ENCODE data around the gene KRT17. TPM values are rescaled to one million over a fixed set of nuclear protein-coding genes. Genes with fewer than 3 reads are reported as not detected.

Gene KRT17
- total and polyA plus RNA-seq, 2 donors: 195 to 2,044 TPM

GRCh38 chr17:41664587-41665565 lies 40.5 kb upstream of the KRT17 start:
- 63% methylated on average over 15 of the region's 15 CpGs for WGBS
- Histone ChIP-seq H3K36me3 (ENCODE audit: control insufficient read depth in 2 of 2, insufficient read depth in 2 of 2, low read length in 1 of 2) (no peaks in the 10 kb centered on the region), H3K4me3 (ENCODE audit: low read length in 2 of 2) (peak overlapping the region; percentile 50 to 54), H3K27ac (ENCODE audit: low read depth in 1 of 2, low read length in 1 of 2) (peak overlapping the region in 1 of 2 donors; percentile 68), H3K27me3 (ENCODE audit: control insufficient read depth in 2 of 2, insufficient read depth in 1 of 2, low read length in 1 of 2) (peaks cover 2 to 24% of the 10 kb centered on the region in 2 donors), H3K9me3 (ENCODE audit: control insufficient read depth in 2 of 2, insufficient read depth in 1 of 2, low read length in 1 of 2) (no peaks in the 10 kb centered on the region), H3K4me1 (ENCODE audit: control insufficient read depth in 2 of 2, insufficient read depth in 2 of 2, low read length in 2 of 2) (peaks cover 0 to 37% of the 10 kb centered on the region in 2 donors)
- DNase-seq (ENCODE audit: low read depth in 6 of 9, low spot score in 9 of 9): no peak

DNA sequence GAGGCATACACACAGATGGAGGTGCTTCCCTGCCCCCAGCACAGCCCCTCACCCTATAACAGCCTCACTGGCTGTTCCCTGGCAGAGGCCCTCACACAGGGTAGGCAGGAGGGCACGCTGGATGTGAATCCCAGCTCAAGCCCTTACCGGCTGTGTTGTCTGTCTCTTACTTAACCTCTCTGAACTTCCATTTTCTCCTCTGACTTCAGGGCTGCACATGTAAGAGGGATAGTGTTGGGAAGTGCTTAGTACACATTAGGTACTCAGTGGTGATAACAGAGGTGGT lies 39.7 kb upstream of the KRT17 start:
- H3K27me3 ChIP-seq (ENCODE audit: control insufficient read depth in 2 of 2, insufficient read depth in 1 of 2, low read length in 1 of 2): peaks cover 2 to 24% of the 10 kb centered on the region in 2 donors
- no peak for DNase-seq (ENCODE audit: low read depth in 6 of 9, low spot score in 9 of 9)
- no peaks in the 10 kb centered on the region for H3K36me3 ChIP-seq (ENCODE audit: control insufficient read depth in 2 of 2, insufficient read depth in 2 of 2, low read length in 1 of 2)
- no peaks in the 10 kb centered on the region for H3K9me3 ChIP-seq (ENCODE audit: control insufficient read depth in 2 of 2, insufficient read depth in 1 of 2, low read length in 1 of 2)
- no peak overlapping the region for H3K4me3 ChIP-seq (ENCODE audit: low read length in 2 of 2)
- H3K27ac ChIP-seq (ENCODE audit: low read depth in 1 of 2, low read length in 1 of 2): no peak overlapping the region
- peaks cover 0 to 34% of the 10 kb centered on the region in 2 donors for H3K4me1 ChIP-seq (ENCODE audit: control insufficient read depth in 2 of 2, insufficient read depth in 2 of 2, low read length in 2 of 2)
- WGBS: 92% methylated on average over 2 of the region's 2 CpGs

DNA sequence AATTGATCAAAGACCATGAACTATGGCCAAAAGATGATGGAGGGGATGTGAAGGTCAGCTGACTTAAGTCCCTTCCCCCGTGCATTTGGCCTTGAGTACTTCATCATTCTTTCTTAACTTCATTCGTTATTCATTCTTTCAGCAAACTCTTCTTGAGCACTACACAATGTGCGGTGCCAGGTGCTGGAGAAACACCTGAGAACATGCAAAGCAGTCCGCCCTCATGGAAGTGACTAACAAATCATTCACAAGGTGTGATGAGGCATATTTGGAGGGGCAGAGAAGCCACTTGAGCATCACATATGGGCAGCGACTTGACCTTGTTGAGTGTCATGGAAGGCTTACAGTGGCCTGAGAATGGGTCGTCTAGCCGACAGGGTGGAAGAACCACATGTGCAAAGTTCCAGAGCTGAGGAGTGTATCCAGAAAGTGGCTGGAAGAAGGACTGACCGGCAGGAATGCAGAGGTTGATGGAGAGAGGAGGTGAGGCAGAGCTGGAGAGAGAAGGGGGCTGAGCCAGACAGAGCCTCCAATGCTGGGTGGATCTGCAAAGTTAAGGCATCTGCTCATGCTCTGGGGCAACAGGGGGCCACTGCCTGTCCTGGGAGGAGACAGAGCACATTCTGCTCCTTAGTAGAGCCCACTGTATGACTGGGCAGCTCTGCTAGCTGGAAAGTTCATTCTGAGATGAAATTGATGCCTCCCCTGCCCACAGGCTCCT lies 39.2 kb upstream of the KRT17 start:
- DNase-seq (ENCODE audit: low read depth in 6 of 9, low spot score in 9 of 9): no peak
- Histone ChIP-seq H3K27ac (ENCODE audit: low read depth in 1 of 2, low read length in 1 of 2) (no peak overlapping the region), H3K27me3 (ENCODE audit: control insufficient read depth in 2 of 2, insufficient read depth in 1 of 2, low read length in 1 of 2) (peaks cover 2 to 24% of the 10 kb centered on the region in 2 donors), H3K36me3 (ENCODE audit: control insufficient read depth in 2 of 2, insufficient read depth in 2 of 2, low read length in 1 of 2) (no peaks in the 10 kb centered on the region), H3K4me1 (ENCODE audit: control insufficient read depth in 2 of 2, insufficient read depth in 2 of 2, low read length in 2 of 2) (peaks cover 0 to 34% of the 10 kb centered on the region in 2 donors), H3K9me3 (ENCODE audit: control insufficient read depth in 2 of 2, insufficient read depth in 1 of 2, low read length in 1 of 2) (no peaks in the 10 kb centered on the region), H3K4me3 (ENCODE audit: low read length in 2 of 2) (no peak overlapping the region)
- WGBS: 80% methylated on average over 8 of the region's 8 CpGs

DNA sequence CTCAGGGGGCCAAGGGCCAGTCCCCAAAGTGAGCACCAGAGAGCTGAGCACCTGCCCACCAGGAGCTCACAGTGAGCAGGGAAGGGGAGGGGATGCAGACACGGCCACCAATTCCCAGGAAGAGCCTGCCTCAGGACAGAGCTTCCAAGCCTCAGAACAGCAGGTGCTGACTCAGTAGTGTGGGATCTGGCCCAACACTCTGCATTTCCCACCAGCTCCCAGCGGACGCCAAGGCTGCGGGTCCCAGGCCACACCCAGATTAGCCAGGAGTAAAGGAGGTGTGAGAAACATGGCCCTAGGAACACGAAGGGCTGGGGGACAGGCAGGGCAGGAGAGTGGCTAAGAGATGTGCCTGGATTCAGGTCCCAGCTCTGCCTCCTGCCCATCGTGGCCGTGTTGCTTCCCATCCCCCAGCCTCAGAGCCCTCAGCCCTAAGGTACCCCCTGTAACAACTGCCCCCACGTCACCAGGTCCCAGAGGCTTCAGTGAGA lies 35.9 kb upstream of the KRT17 start:
- no peaks in the 10 kb centered on the region for H3K9me3 ChIP-seq (ENCODE audit: control insufficient read depth in 2 of 2, insufficient read depth in 1 of 2, low read length in 1 of 2)
- H3K4me3 ChIP-seq (ENCODE audit: low read length in 2 of 2): no peak overlapping the region
- no peaks in the 10 kb centered on the region for H3K36me3 ChIP-seq (ENCODE audit: control insufficient read depth in 2 of 2, insufficient read depth in 2 of 2, low read length in 1 of 2)
- no peak for DNase-seq (ENCODE audit: low read depth in 6 of 9, low spot score in 9 of 9)
- 95% methylated on average over 8 of the region's 8 CpGs for WGBS
- peaks cover 0 to 28% of the 10 kb centered on the region in 2 donors for H3K4me1 ChIP-seq (ENCODE audit: control insufficient read depth in 2 of 2, insufficient read depth in 2 of 2, low read length in 2 of 2)
- peaks cover 2 to 12% of the 10 kb centered on the region in 2 donors for H3K27me3 ChIP-seq (ENCODE audit: control insufficient read depth in 2 of 2, insufficient read depth in 1 of 2, low read length in 1 of 2)
- peak overlapping the region; percentile 36 to 56 for H3K27ac ChIP-seq (ENCODE audit: low read depth in 1 of 2, low read length in 1 of 2)

GRCh38 chr17:41659427-41660212 lies 35.2 kb upstream of the KRT17 start:
- no peak for DNase-seq (ENCODE audit: low read depth in 6 of 9, low spot score in 9 of 9)
- Histone ChIP-seq H3K36me3 (ENCODE audit: control insufficient read depth in 2 of 2, insufficient read depth in 2 of 2, low read length in 1 of 2) (no peaks in the 10 kb centered on the region), H3K4me1 (ENCODE audit: control insufficient read depth in 2 of 2, insufficient read depth in 2 of 2, low read length in 2 of 2) (peaks cover 0 to 33% of the 10 kb centered on the region in 2 donors), H3K4me3 (ENCODE audit: low read length in 2 of 2) (no peak overlapping the region), H3K27me3 (ENCODE audit: control insufficient read depth in 2 of 2, insufficient read depth in 1 of 2, low read length in 1 of 2) (peaks cover 2 to 12% of the 10 kb centered on the region in 2 donors), H3K9me3 (ENCODE audit: control insufficient read depth in 2 of 2, insufficient read depth in 1 of 2, low read length in 1 of 2) (no peaks in the 10 kb centered on the region), H3K27ac (ENCODE audit: low read depth in 1 of 2, low read length in 1 of 2) (peak overlapping the region; percentile 11 to 54)
- WGBS: 89% methylated on average over 11 of the region's 11 CpGs

DNA sequence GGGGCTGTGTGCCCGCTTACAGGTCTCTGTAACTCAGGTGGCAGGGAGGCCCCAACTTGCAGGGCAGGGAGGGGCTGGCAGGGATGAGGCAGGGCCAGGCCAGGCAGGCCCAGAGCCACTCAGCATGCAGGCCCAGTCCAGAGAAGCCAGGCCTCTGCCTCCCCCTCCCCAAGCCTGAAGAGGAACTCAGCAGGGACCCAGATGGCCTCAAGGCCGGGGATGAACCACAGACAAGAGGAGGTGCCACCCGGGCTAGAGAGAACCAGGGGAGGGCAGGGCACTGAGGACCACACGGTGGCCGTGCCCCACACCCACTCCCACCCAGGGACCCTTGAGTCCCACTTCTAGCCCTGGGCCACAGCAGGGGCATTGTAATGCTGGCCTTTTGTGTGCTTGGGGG lies 34.5 kb upstream of the KRT17 start:
- 81% methylated on average over 5 of the region's 5 CpGs for WGBS

DNA sequence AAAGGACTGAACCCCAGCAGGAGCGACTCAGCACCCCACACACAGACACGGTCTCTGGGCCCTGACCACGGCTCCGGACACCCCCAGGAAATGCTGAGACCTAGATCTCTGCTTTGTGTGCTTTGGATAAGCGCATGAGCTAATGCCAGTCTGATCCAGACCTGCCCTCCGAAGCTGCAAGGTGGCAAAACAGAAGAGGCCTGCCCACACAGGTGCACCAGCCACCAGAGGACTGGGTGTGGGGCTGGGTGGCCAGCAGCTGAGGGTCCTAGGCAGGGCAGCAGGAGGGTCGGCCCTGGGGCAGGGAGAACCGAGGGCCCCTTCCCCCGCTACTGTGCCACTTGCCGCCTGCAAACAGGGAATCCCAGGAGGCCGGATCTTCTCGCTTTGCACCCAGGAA lies 33.6 kb upstream of the KRT17 start:
- no peak overlapping the region for H3K4me3 ChIP-seq (ENCODE audit: low read length in 2 of 2)
- H3K36me3 ChIP-seq (ENCODE audit: control insufficient read depth in 2 of 2, insufficient read depth in 2 of 2, low read length in 1 of 2): no peaks in the 10 kb centered on the region
- no peaks in the 10 kb centered on the region for H3K9me3 ChIP-seq (ENCODE audit: control insufficient read depth in 2 of 2, insufficient read depth in 1 of 2, low read length in 1 of 2)
- no peaks in the 10 kb centered on the region for H3K27me3 ChIP-seq (ENCODE audit: control insufficient read depth in 2 of 2, insufficient read depth in 1 of 2, low read length in 1 of 2)
- peak overlapping the region in 1 of 2 donors; percentile 53 for H3K27ac ChIP-seq (ENCODE audit: low read depth in 1 of 2, low read length in 1 of 2)
- 92% methylated on average over 12 of the region's 12 CpGs for WGBS
- no peak for DNase-seq (ENCODE audit: low read depth in 6 of 9, low spot score in 9 of 9)
- H3K4me1 ChIP-seq (ENCODE audit: control insufficient read depth in 2 of 2, insufficient read depth in 2 of 2, low read length in 2 of 2): peaks cover 0 to 42% of the 10 kb centered on the region in 2 donors

More for the DNA sequence above, 34.5 kb upstream of the KRT17 start:
- H3K4me1 ChIP-seq (ENCODE audit: control insufficient read depth in 2 of 2, insufficient read depth in 2 of 2, low read length in 2 of 2): peaks cover 0 to 37% of the 10 kb centered on the region in 2 donors
- no peaks in the 10 kb centered on the region for H3K9me3 ChIP-seq (ENCODE audit: control insufficient read depth in 2 of 2, insufficient read depth in 1 of 2, low read length in 1 of 2)
- no peaks in the 10 kb centered on the region for H3K36me3 ChIP-seq (ENCODE audit: control insufficient read depth in 2 of 2, insufficient read depth in 2 of 2, low read length in 1 of 2)
- DNase-seq (ENCODE audit: low read depth in 6 of 9, low spot score in 9 of 9): no peak
- peaks cover 0 to 4% of the 10 kb centered on the region in 2 donors for H3K27me3 ChIP-seq (ENCODE audit: control insufficient read depth in 2 of 2, insufficient read depth in 1 of 2, low read length in 1 of 2)
- H3K4me3 ChIP-seq (ENCODE audit: low read length in 2 of 2): no peak overlapping the region
- H3K27ac ChIP-seq (ENCODE audit: low read depth in 1 of 2, low read length in 1 of 2): peak overlapping the region in 1 of 2 donors; percentile 31

DNA sequence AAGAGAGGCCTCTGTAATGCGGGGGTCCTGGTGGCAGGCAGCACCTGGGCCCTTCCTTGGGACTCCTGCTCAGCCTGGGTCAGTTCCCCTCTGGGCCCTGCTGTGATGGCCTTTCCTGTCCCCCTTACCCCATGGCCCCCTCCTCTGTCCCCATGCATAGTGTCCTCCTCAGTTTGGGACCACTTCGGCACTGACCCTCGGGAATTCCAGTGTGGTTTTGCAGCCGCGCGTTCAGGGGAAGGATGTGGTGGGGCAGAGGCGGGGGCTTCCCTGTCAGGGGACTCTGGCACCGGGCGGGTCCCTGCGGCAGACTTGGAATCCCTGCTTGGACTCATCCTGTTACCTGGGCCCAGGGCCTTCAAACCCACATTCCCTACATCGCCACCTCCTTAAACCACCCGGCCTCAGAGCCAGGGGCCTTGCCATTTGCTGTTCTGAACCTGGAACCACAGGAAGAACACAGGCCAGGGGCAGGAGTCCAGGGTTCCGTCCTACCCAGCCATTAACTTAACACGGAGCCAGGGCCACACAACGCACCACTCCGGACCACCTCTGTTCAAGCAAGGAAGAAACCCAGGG lies 32.9 kb upstream of the KRT17 start:
- H3K4me3 ChIP-seq (ENCODE audit: low read length in 2 of 2): no peak overlapping the region
- no peaks in the 10 kb centered on the region for H3K36me3 ChIP-seq (ENCODE audit: control insufficient read depth in 2 of 2, insufficient read depth in 2 of 2, low read length in 1 of 2)
- H3K27ac ChIP-seq (ENCODE audit: low read depth in 1 of 2, low read length in 1 of 2): peak overlapping the region; percentile 32 to 67
- H3K4me1 ChIP-seq (ENCODE audit: control insufficient read depth in 2 of 2, insufficient read depth in 2 of 2, low read length in 2 of 2): peaks cover 0 to 41% of the 10 kb centered on the region in 2 donors
- 61% methylated on average over 16 of the region's 16 CpGs for WGBS
- no peaks in the 10 kb centered on the region for H3K9me3 ChIP-seq (ENCODE audit: control insufficient read depth in 2 of 2, insufficient read depth in 1 of 2, low read length in 1 of 2)
- DNase-seq (ENCODE audit: low read depth in 6 of 9, low spot score in 9 of 9): no peak
- H3K27me3 ChIP-seq (ENCODE audit: control insufficient read depth in 2 of 2, insufficient read depth in 1 of 2, low read length in 1 of 2): no peaks in the 10 kb centered on the region
